HG03439 (cell line): Measurements from ENCODE around the gene LRCH2.
"Not testable (repeated sequence)": the region's sequence is repeated elsewhere in the genome, so short reads cannot be mapped to it uniquely, and the experiment has no call there.

ENCODE experiments used
- ATAC-seq: cut with Tn5 transposase; IDR thresholded peaks from one replicate; pipeline ENCODE4 v1.9.1; 2021; ENCODE audit warnings: mild to moderate bottlenecking, moderate library complexity; ENCODE audit not compliant: unreplicated experiment

LRCH2 gene

DNA sequence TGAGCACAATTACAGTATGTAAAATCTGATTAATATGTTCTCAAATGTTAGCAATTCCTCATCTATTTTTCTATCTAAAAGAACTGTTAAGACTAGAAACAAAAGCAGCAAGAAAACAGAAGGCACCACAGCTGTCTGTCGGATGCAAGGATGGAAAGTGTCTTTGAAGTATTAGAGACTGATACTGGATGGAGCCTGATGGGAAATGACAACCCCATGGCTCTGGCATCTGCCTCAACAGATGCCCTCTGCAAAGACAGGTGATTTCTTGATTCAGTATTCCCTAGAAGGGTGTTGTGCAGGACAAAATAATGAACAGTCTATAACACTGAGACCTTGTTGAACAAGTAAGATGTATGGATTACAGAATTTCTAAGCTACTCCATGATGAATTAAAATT is 19.7 kb downstream of the LRCH2 start:
- ATAC-seq, result no peak

- ATAC-seq, result not testable (repeated sequence)
Measured at GRCh38 chrX:115209547-115209946, 24.3 kb downstream of the LRCH2 start.

GRCh38 chrX:115204040-115204439 is 29.9 kb downstream of the LRCH2 start:
- ATAC-seq, result no peak

DNA sequence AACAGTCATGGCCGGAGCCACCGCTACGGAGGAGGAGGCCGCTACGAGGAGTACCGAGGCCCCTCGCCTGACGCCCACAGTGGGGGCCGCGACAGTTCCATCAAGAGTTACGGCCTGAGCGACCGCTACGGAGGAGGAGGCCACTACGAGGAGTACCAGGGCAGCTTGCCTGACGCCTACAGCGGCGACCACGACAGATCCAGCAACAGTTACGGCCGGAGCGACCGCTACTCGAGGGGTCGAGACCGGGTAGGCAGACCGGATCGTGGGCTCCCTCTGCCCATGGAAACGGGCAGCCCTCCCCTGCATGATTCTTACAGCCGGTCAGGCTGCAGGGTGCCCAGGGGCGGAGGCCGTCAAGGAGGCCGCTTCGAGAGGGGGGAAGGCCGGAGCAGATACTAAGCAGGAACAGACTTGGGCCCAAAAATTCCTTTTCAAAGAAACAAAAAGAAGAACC is 41.6 kb downstream of the LRCH2 start:
- ATAC-seq, result no peak

GRCh38 chrX:115191490-115192243 is 42.2 kb downstream of the LRCH2 start:
- no peak for ATAC-seq

GRCh38 chrX:115190636-115191489 is 43.0 kb downstream of the LRCH2 start:
- ATAC-seq, result no peak

GRCh38 chrX:115189646-115190635 is 44.0 kb downstream of the LRCH2 start:
- no peak for ATAC-seq

DNA sequence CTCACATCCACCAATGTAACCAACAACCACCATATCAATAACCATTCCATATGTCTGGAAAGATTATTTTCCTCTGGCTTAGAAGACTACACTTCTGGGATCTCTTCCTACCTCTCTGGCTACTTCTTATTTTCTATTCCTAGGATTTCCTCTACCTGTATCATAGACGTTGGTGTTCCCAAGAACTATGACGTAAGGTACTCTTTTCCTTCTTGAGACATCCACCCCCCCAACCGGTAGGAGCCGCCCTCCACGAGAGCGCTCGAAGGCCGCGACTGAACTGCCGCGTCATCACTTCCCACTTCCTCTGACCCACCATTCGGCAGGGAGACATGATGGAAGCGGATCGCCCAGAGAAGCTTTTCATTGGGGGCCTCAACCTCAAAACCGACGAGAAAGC is 44.8 kb downstream of the LRCH2 start, which contains the start of gene RBMXL3:
TSS of gene RBMXL3 (plus strand) at position 301 of the 400 bp plus-strand sequence. CDS start at position 333, 32 bp downstream.
- ATAC-seq, result no peak

DNA sequence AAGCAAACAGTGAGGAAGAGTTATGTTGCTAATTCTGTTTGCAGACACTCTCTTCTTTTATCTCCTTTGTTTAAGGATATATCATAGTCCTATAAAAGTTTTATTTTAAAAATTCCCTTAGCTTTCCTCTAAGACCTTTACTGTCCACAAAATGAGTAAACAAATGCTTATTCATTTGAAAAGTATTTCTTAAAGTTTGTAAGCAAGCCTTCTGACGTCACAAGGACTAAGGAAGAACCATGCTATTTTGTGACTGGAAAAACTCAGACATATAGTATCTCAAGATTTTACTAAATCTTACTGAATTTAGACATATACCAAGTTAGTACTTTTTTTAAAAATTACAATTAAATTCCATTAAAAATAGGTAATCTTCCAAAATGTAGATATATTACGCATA is 49.9 kb downstream of the LRCH2 start:
- no peak for ATAC-seq

DNA sequence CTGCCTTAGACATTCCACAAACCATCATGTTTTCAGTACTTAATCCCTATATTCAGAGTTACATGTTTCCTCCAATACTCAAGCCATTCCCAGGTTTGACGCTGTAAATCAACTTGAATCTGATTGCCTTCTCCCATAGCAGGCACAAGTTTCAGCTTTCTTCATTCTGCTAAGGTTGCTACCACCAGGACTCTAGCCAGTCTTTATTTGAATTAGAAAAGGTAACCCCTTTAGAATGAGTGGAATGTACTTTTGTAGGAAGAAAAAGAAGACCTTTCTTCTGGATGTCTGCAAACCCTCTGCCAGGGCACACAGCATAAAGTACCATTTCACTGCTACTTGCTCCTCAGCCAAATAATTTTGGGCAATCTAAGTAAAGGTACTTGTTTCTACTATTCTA is 55.4 kb downstream of the LRCH2 start:
- ATAC-seq, result no peak

DNA sequence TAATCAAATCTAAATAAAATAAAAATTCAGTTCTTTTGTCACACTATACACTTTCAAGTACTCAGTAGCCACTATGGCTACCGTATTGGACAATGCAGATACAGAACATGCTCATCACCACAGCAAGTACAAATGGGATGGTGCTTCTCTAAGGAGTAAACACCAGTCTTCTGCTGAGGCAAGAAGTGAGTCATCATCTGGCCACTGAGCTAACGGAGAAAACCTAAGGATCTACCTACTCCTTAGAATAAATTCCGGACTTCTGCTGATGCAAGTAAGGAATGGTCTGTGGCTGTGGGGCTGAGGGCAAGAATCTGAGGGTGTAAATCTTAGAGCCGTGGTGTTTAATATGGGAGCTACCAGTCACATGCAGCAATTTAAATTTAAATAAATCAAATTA is 56.0 kb downstream of the LRCH2 start:
- no peak for ATAC-seq

GRCh38 chrX:115174548-115174947 is 59.3 kb downstream of the LRCH2 start:
- ATAC-seq, result no peak

- no peak for ATAC-seq
Measured at GRCh38 chrX:115173181-115173580, 60.7 kb downstream of the LRCH2 start.

DNA sequence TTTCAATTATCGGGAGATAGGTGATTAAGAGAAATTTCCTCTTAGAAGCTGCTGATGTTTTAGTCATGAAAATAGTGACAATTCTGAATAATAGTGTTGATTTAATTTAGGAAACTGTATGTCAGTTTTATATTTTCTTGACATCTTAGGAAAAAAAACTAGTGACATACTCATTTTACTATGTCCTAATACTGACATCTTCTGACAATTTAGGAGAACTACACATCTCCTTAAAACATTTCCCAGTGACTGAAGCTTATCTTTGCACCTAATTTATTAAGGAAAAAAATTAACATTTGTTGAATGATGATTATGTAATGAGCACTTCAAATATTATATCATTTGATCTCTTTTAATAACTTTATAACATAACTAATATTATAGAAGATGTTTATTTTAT is 86.7 kb downstream of the LRCH2 start:
- ATAC-seq, result no peak

GRCh38 chrX:115142057-115142456 is 91.8 kb downstream of the LRCH2 start:
- ATAC-seq, result no peak

DNA sequence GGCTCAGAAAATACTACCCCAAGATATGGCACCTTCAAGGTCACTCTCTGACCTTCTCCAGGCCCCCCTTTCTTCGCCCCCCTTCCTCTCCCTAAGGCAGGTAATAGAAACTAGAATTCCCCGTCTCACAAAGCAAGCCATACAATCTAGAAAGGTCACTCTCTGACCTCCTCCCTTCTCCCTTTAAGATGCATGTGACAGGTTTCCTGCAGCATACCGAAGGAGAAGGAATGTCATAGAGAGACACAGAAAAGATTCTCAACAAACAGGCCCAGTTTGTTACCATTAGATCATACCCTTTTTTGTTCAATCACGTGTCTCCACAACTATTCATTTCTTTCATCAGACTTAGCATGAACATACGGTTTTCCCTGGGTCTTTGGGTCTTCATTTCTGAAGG is 95.9 kb downstream of the LRCH2 start:
- no peak for ATAC-seq

GRCh38 chrX:115134382-115134781 is 99.5 kb downstream of the LRCH2 start:
- no peak for ATAC-seq

GRCh38 chrX:115112411-115112810 is 121.5 kb downstream of the LRCH2 start:
- ATAC-seq, result no peak

DNA sequence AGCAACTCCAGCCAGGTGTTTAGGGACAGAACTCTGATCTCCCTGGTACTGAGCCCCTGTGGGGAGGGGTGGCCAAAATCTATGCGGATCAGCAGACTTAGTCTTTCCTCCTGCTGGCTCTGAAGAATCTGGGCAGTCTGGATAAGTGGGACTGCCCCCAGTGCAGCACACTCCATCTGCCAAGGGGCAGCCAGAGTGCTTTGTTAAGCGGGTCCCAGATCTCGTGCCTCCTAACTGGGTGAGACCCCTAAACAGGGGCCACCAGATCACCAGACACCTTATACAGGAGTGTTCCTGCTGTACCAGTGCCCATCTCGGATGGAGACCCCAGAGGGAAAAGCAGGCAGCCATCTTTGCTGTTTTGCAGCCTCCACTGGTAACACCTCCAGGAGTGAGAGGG is 135.0 kb downstream of the LRCH2 start:
- ATAC-seq, result no peak

DNA sequence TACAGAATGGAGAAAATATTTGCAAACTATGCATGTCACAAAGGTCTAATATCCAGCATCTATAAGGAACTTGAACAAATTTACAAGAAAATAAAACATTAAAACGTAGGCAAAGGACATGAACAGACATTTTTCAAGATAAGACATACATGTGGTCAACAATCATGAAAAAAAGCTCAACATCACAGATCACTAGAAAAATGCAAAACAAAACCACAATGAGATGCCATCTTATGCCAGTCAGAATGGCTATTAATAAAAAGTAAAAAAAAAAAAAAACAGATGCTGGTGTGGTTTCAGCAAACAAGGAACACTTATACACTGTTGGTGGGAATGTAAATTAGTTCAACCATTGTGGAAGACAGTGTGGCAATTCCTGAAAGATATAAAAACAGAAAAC is 140.7 kb downstream of the LRCH2 start:
- ATAC-seq, result no peak

DNA sequence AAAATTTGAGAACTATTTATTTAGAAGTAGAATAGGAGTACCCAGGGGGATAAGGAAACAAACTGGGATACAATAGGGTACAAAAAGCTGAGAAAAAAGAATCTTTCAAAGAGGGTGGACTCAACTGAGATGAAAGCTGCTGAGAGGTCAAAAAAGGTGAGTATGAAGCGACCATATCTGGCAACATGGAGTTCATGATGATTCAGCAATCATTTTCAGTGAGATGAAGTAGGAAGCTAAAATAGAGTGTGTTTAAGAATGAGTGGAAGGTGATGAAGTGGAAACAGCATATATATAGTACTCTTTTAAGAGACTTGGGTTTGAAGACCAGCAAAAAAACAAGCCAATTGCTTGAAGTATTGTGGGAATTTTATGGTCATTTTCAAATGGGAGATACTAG is 144.5 kb downstream of the LRCH2 start:
- no peak for ATAC-seq
